Fibroblast of skin of right biceps (primary cell): ENCODE data around the gene CFB.
"Not testable (repeated sequence)": the region's sequence is repeated elsewhere in the genome, so short reads cannot be mapped to it uniquely, and the experiment has no call there.

Source experiments
- DNase-seq: peaks from one replicate; pipeline ENCODE4 v3.0.0-alpha.2; 2013

CFB gene

GRCh38 chr6:31971993-31972708 is 26.3 kb downstream of the CFB start, which contains the start of gene DXO:
DXO (minus strand) TSS chr6:31972138; CDS start chr6:31971675, 463 bp downstream.
- peak; percentile 99 for DNase-seq

GRCh38 chr6:31972709-31973350 is 26.9 kb downstream of the CFB start:
- peak; percentile 46 for DNase-seq

GRCh38 chr6:31976065-31976464 is 30.2 kb downstream of the CFB start:
- DNase-seq: not testable (repeated sequence)

- DNase-seq: no peak
These were observed 32.0 kb downstream of the CFB start for GRCh38 chr6:31977816-31978431.

GRCh38 chr6:31978831-31979230 is 32.9 kb downstream of the CFB start:
- DNase-seq: no peak

- no peak for DNase-seq
These were observed 33.5 kb downstream of the CFB start for GRCh38 chr6:31979238-31979898.

GRCh38 chr6:31980195-31980876 is 34.4 kb downstream of the CFB start:
- DNase-seq: not testable (repeated sequence)

GRCh38 chr6:31980998-31981397 is 35.1 kb downstream of the CFB start:
- DNase-seq: not testable (repeated sequence)

DNA sequence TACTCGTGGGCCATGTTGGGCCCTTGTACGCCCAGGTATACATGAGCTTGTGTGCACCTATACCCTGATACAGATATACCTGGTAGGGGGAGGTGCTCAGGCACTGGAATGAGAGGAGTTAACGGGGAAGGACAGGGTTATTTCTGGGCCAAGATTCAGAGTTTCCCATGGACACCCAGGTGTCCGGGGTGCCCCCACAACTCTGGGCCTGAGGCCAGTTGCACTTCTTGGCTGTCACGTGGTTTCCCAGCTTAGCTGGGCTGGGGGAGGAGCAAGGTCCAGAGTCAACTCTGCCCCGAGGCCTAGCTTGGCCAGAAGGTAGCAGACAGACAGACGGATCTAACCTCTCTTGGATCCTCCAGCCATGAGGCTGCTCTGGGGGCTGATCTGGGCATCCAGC is 35.8 kb downstream of the CFB start, which contains the start of gene C4A:
C4A (plus strand) TSS at position 314 of the 400 bp plus-strand sequence; CDS start at position 365, 51 bp downstream.
- DNase-seq: not testable (repeated sequence)

DNA sequence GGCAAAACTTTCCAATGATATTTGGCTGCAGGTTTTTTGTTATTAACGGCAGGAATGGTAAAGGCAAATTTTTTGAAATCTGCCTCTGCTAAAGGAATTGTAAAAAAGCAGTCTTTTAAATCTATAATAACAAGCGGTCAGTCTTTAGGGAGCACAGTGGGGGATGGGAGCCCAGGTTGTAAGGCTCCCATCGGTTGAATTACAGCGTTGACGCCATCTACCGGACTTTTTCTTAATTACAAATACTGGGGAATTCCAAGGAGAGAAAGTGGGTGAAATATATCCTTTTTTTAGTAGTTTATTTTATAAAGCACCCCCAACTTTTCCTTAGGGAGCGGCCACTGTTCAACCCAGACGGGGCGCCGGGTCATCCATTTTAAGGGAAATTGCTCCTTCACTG is 43.5 kb downstream of the CFB start:
- not testable (repeated sequence) for DNase-seq

DNA sequence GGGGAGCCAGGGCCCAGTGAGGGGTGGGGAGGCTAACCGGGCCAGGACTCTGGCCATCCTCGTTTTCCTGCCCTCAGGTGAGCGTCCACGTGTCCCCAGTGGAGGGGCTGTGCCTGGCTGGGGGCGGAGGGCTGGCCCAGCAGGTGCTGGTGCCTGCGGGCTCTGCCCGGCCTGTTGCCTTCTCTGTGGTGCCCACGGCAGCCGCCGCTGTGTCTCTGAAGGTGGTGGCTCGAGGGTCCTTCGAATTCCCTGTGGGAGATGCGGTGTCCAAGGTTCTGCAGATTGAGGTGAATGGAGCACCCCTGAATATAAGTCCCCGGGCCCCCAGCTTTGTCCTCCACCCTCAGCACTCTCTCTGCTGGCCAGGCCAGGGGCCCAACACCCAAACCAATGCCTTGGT is 48.5 kb downstream of the CFB start:
- not testable (repeated sequence) for DNase-seq

GRCh38 chr6:31996385-31996784 is 50.5 kb downstream of the CFB start:
- not testable (repeated sequence) for DNase-seq
